ENCODE measurements around the gene ASAP3. TPM values are rescaled to one million over a fixed set of nuclear protein-coding genes. Genes with fewer than 3 reads are reported as not detected.

ASAP3 gene
- total and polyA plus RNA-seq, 4 donors, result 8.3 to 25.9 (median 16.7) TPM

DNA sequence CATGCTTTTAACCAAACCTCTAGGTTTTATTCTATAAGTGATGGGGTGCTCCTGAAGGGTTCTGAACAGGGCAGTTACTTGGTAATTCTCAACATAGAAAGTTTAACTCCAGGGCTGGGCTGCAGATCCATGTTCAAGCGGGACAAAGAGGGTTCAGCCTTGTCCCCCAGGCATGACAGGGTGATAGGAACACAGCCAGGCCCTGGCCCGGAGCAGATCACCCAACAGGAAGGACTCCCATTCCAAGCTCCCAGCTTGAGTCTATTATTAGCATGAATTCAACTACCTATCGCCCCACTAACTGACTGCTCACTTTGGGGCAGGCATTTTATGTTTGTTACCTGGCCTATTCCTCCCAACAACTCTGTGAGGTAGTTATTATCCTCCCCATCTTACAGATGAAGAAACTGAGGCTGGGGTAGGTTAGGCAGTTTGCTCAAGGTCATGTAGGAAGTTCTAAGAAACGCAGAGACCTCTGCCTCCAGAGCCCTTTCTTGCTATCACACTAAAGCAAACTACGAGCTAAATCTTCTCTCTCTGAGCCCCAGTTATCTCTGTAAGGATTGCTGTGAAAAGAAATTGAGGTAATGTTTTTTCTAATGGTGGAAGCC is 14.5 kb downstream of the ASAP3 start:
- WGBS, result 67% methylated on average over 5 of the region's 5 CpGs
- TF ChIP-seq GABPA (IDR thresholded peaks at IDR 0.05 in 1 of 2, conservative IDR thresholded peaks at IDR 0.05 in 1 of 2) (no peak), RXRA (IDR thresholded peaks at IDR 0.05) (no peak)
- peaks cover 7 to 39% (median 33%) of the 10 kb centered on the region in 4 donors for H3K4me1 ChIP-seq (ENCODE audit: control insufficient read depth in 4 of 4, insufficient read depth in 4 of 4, low read length in 3 of 4)

GRCh38 chr1:23466423-23466989 is 17.5 kb downstream of the ASAP3 start:
- H3K27ac ChIP-seq (ENCODE audit: low read depth in 1 of 2, low read length in 2 of 2), result no peak overlapping the region
- no peak for DNase-seq (ENCODE audit: low spot score)
- no peak overlapping the region for H3K4me3 ChIP-seq (ENCODE audit: low read depth in 1 of 3, low read length in 3 of 3)
- TF ChIP-seq FOXA2 (IDR thresholded peaks at IDR 0.05), result no peak
- H3K27me3 ChIP-seq (ENCODE audit: control insufficient read depth in 4 of 4, insufficient read depth in 4 of 4, low read length in 3 of 4), result no peaks in the 10 kb centered on the region
- no peak overlapping the region for H3K9ac ChIP-seq (ENCODE audit: low read depth in 1 of 2, low read length in 2 of 2)
- 96% methylated on average over 3 of the region's 3 CpGs for WGBS
- no peaks in the 10 kb centered on the region for H3K9me3 ChIP-seq (ENCODE audit: control insufficient read depth in 4 of 4, low read length in 3 of 4)
- peaks cover 7 to 14% (median 11%) of the 10 kb centered on the region in 4 donors for H3K4me1 ChIP-seq (ENCODE audit: control insufficient read depth in 4 of 4, insufficient read depth in 4 of 4, low read length in 3 of 4)
- H3K36me3 ChIP-seq (ENCODE audit: control insufficient read depth in 4 of 4, insufficient read depth in 3 of 4, low read depth in 1 of 4, low read length in 3 of 4), result no peaks in the 10 kb centered on the region

More for the DNA sequence above, 14.5 kb downstream of the ASAP3 start:
- Histone ChIP-seq H3K27ac (ENCODE audit: low read depth in 1 of 2, low read length in 2 of 2) (no peak overlapping the region), H3K9ac (ENCODE audit: low read depth in 1 of 2, low read length in 2 of 2) (no peak overlapping the region), H3K36me3 (ENCODE audit: control insufficient read depth in 4 of 4, insufficient read depth in 3 of 4, low read depth in 1 of 4, low read length in 3 of 4) (no peaks in the 10 kb centered on the region), H3K9me3 (ENCODE audit: control insufficient read depth in 4 of 4, low read length in 3 of 4) (no peaks in the 10 kb centered on the region), H3K27me3 (ENCODE audit: control insufficient read depth in 4 of 4, insufficient read depth in 4 of 4, low read length in 3 of 4) (no peaks in the 10 kb centered on the region), H3K4me3 (ENCODE audit: low read depth in 1 of 3, low read length in 3 of 3) (no peak overlapping the region)
- DNase-seq (ENCODE audit: low spot score), result no peak

DNA sequence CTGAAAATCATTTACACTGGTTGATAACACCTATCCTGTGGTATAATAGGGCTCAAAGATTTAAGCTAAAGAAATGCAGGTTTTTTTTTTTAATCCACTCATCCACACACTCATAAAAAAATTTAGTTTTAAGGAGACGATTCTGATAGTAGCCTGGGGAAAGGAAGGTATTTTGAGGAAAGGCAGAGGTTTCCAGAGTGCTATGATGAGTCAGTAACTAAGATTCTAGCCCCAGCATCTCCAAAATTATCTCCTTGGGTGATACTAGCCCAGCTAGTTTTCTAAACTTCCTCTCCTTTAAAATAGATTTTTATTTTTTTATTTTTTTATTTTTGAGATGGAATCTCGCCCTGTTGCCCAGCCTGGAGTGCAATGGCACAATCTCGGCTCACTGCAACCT is 20.7 kb downstream of the ASAP3 start:
- no peak for DNase-seq (ENCODE audit: low spot score)
- Histone ChIP-seq H3K27ac (ENCODE audit: low read depth in 1 of 2, low read length in 2 of 2) (no peak overlapping the region), H3K4me3 (ENCODE audit: low read depth in 1 of 3, low read length in 3 of 3) (no peak overlapping the region), H3K9ac (ENCODE audit: low read depth in 1 of 2, low read length in 2 of 2) (no peak overlapping the region), H3K9me3 (ENCODE audit: control insufficient read depth in 4 of 4, low read length in 3 of 4) (no peaks in the 10 kb centered on the region), H3K27me3 (ENCODE audit: control insufficient read depth in 4 of 4, insufficient read depth in 4 of 4, low read length in 3 of 4) (no peaks in the 10 kb centered on the region), H3K36me3 (ENCODE audit: control insufficient read depth in 4 of 4, insufficient read depth in 3 of 4, low read depth in 1 of 4, low read length in 3 of 4) (no peaks in the 10 kb centered on the region), H3K4me1 (ENCODE audit: control insufficient read depth in 4 of 4, insufficient read depth in 4 of 4, low read length in 3 of 4) (peaks cover 0 to 7% (median 2%) of the 10 kb centered on the region in 4 donors)
- 91% methylated on average over 3 of the region's 3 CpGs for WGBS
- TF ChIP-seq TAF1 (conservative IDR thresholded peaks at IDR 0.05), result no peak
- TF ChIP-seq ATF3 (IDR thresholded peaks at IDR 0.05), result no peak
- no peak for TF ChIP-seq HNF4A (conservative IDR thresholded peaks at IDR 0.05)
- TF ChIP-seq FOXA2 (IDR thresholded peaks at IDR 0.05), result no peak
- TF ChIP-seq HNF4G (IDR thresholded peaks at IDR 0.05), result no peak
- no peak for TF ChIP-seq MAX (IDR thresholded peaks at IDR 0.05)
- TF ChIP-seq FOXA1 (IDR thresholded peaks at IDR 0.05), result no peak
- no peak for TF ChIP-seq RAD21 (IDR thresholded peaks at IDR 0.05)
- no peak for TF ChIP-seq SP1 (IDR thresholded peaks at IDR 0.05)
- TF ChIP-seq JUND (IDR thresholded peaks at IDR 0.05), result no peak

DNA sequence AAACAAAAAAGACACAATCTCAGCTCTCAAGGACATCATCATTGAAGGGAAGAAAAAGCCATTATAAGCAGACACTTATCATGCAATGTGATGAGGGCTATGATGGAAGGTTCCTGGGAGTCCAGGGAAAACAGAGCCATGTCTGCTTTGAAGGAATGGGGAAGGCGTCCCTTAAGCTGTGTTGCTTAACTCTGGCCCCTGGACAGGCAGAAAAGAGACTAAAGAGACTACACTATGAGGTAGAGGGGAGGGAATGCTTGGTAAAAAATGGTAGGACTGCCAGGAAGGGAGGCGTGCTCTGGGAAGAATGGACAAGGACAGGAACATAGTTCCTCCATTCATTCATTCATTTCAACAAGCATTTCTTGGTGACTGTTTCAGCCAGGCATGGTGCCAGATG is 21.2 kb downstream of the ASAP3 start:
- no peaks in the 10 kb centered on the region for H3K27me3 ChIP-seq (ENCODE audit: control insufficient read depth in 4 of 4, insufficient read depth in 4 of 4, low read length in 3 of 4)
- DNase-seq (ENCODE audit: low spot score), result no peak
- WGBS, result 94% methylated on average over 2 of the region's 2 CpGs
- H3K9me3 ChIP-seq (ENCODE audit: control insufficient read depth in 4 of 4, low read length in 3 of 4), result no peaks in the 10 kb centered on the region
- no peak for TF ChIP-seq MAX (IDR thresholded peaks at IDR 0.05)
- no peak for TF ChIP-seq HNF4A (conservative IDR thresholded peaks at IDR 0.05)
- no peak for TF ChIP-seq EGR1 (IDR thresholded peaks at IDR 0.05; ENCODE audit: low read depth in 2 of 2)
- no peak for TF ChIP-seq ATF3 (IDR thresholded peaks at IDR 0.05)
- no peak for TF ChIP-seq NR2F2 (IDR thresholded peaks at IDR 0.05)
- no peak for TF ChIP-seq YY1 (IDR thresholded peaks at IDR 0.05)
- TF ChIP-seq JUND (IDR thresholded peaks at IDR 0.05), result no peak
- no peak for TF ChIP-seq SP1 (IDR thresholded peaks at IDR 0.05)
- TF ChIP-seq, protein P1, sequence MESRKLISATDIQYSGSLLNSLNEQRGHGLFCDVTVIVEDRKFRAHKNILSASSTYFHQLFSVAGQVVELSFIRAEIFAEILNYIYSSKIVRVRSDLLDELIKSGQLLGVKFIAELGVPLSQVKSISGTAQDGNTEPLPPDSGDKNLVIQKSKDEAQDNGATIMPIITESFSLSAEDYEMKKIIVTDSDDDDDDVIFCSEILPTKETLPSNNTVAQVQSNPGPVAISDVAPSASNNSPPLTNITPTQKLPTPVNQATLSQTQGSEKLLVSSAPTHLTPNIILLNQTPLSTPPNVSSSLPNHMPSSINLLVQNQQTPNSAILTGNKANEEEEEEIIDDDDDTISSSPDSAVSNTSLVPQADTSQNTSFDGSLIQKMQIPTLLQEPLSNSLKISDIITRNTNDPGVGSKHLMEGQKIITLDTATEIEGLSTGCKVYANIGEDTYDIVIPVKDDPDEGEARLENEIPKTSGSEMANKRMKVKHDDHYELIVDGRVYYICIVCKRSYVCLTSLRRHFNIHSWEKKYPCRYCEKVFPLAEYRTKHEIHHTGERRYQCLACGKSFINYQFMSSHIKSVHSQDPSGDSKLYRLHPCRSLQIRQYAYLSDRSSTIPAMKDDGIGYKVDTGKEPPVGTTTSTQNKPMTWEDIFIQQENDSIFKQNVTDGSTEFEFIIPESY (IDR thresholded peaks at IDR 0.05), result no peak
- no peak for TF ChIP-seq FOXA2 (IDR thresholded peaks at IDR 0.05)
- no peak for TF ChIP-seq FOXA1 (IDR thresholded peaks at IDR 0.05)
- TF ChIP-seq RAD21 (IDR thresholded peaks at IDR 0.05), result no peak
- TF ChIP-seq RXRA (IDR thresholded peaks at IDR 0.05), result no peak
- TF ChIP-seq GABPA (IDR thresholded peaks at IDR 0.05 in 1 of 2, conservative IDR thresholded peaks at IDR 0.05 in 1 of 2), result no peak
- TF ChIP-seq HNF4G (IDR thresholded peaks at IDR 0.05), result no peak
- no peak overlapping the region for H3K4me3 ChIP-seq (ENCODE audit: low read depth in 1 of 3, low read length in 3 of 3)
- H3K4me1 ChIP-seq (ENCODE audit: control insufficient read depth in 4 of 4, insufficient read depth in 4 of 4, low read length in 3 of 4), result peaks cover 0 to 9% (median 3%) of the 10 kb centered on the region in 4 donors
- no peak overlapping the region for H3K27ac ChIP-seq (ENCODE audit: low read depth in 1 of 2, low read length in 2 of 2)
- H3K9ac ChIP-seq (ENCODE audit: low read depth in 1 of 2, low read length in 2 of 2), result no peak overlapping the region
- H3K36me3 ChIP-seq (ENCODE audit: control insufficient read depth in 4 of 4, insufficient read depth in 3 of 4, low read depth in 1 of 4, low read length in 3 of 4), result no peaks in the 10 kb centered on the region
